Nephron (organoid): Measurements from ENCODE around the gene FARSB.

ENCODE experiments used
- H3K27ac Mint-ChIP-seq, 3 experiments: 2 replicates each; pipeline ENCODE4 v1.8.0; 2020; ENCODE audit warnings: mixed read lengths in 3 of 3, mild to moderate bottlenecking in 2 of 3, moderate library complexity in 1 of 3
- H3K27me3 Mint-ChIP-seq: 2 replicates; pipeline ENCODE4 v1.8.0; 2021; ENCODE audit warnings: low read depth, mild to moderate bottlenecking, moderate library complexity, mixed read lengths
- H3K36me3 Mint-ChIP-seq: 2 replicates; pipeline ENCODE4 v1.8.0; 2020; ENCODE audit warnings: low read depth, mixed read lengths
- H3K4me1 Mint-ChIP-seq: 2 replicates; pipeline ENCODE4 v1.8.0; 2020; ENCODE audit warnings: mixed read lengths
- H3K4me3 Mint-ChIP-seq, 3 experiments: 2 replicates each; pipeline ENCODE4 v1.8.0; 2020; ENCODE audit warnings: mild to moderate bottlenecking in 3 of 3, mixed read lengths in 3 of 3, moderate library complexity in 2 of 3
- H3K9me3 Mint-ChIP-seq: 2 replicates; pipeline ENCODE4 v1.8.0; 2020; ENCODE audit warnings: mixed read lengths
- TF ChIP-seq, protein P1 (sequence below), 3 experiments: fragments of 200-600 bp; sonication (generic); IDR thresholded peaks; one replicate each; pipeline ENCODE4 v1.5.0; 2021; ENCODE audit warnings: antibody characterized with exemption in 3 of 3; ENCODE audit not compliant: unreplicated experiment in 3 of 3

The FARSB gene

DNA sequence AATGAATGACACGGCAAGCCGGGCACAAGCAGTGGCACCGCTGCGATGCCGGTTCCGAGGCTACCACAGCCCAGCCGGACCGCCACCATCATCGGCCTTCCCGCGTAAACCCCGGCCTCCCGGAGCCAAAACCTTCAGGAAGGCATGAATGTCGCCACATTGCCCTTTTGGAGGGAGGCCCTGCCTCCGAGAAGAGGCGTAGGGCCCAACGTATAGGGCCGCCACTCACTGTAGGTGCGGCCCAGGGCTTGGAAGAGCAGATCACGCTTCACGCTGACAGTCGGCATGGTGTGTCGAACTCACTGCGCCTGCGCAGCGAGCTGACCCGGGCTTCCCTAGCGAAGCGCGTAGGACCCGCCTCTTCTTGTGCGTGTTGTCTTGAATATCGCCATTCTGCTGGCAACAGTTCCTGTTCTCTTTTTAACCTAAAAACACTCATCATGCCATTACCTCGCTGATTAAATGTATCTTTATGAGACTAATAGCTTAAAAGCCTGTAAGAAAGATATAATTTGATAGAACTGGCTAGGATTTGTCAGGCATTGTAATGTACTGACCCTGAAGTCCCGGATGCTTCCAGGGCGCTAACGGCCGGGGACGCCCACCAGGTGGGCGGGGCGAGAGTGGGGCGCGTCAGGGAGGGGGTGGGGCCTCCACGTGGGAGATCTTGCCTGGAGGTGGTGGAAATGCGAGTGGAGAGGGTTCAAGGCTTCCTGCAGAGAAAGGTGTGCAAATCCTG, at the start of gene FARSB:
TSS of gene FARSB (minus strand) at position 306 of the 739 bp plus-strand sequence. CDS start at position 287, 19 bp downstream.
- TF ChIP-seq, protein P1, sequence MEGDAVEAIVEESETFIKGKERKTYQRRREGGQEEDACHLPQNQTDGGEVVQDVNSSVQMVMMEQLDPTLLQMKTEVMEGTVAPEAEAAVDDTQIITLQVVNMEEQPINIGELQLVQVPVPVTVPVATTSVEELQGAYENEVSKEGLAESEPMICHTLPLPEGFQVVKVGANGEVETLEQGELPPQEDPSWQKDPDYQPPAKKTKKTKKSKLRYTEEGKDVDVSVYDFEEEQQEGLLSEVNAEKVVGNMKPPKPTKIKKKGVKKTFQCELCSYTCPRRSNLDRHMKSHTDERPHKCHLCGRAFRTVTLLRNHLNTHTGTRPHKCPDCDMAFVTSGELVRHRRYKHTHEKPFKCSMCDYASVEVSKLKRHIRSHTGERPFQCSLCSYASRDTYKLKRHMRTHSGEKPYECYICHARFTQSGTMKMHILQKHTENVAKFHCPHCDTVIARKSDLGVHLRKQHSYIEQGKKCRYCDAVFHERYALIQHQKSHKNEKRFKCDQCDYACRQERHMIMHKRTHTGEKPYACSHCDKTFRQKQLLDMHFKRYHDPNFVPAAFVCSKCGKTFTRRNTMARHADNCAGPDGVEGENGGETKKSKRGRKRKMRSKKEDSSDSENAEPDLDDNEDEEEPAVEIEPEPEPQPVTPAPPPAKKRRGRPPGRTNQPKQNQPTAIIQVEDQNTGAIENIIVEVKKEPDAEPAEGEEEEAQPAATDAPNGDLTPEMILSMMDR (IDR thresholded peaks at IDR 0.05; ENCODE audit: unreplicated experiment in 3 of 3) = no peak
- no peaks in the 10 kb centered on the region for H3K9me3 Mint-ChIP-seq
- H3K27me3 Mint-ChIP-seq = no peaks in the 10 kb centered on the region
- H3K4me1 Mint-ChIP-seq = peaks cover 21% of the 10 kb centered on the region
- peak within 1 kb of the TSS; percentile 100 for H3K27ac Mint-ChIP-seq
- H3K4me3 Mint-ChIP-seq = peak within 1 kb of the TSS; percentile 97 to 98 (median 98)
- no peaks in the 10 kb centered on the region for H3K36me3 Mint-ChIP-seq

DNA sequence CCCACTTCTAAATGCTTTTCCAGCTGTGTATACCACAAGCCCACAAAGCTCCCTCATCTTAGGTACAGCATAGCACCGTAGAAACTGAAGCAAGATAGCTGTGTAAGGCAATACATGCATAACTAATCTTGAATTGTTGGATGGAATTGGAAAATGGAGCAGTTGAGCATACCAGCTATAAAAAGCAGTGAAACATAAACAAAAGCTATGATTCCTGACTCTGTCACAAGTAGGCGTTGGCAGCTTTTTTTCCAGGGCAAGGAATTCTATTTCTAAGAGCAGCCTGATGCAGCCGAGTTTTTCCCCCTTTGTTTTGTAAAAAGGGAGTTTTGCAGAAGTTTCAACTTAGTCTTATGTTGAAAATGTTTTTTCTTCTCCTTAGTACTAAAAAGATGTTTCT, 48.0 kb upstream of the FARSB start:
- H3K27ac Mint-ChIP-seq = no peak overlapping the region
- no peaks in the 10 kb centered on the region for H3K9me3 Mint-ChIP-seq
- peaks cover 18% of the 10 kb centered on the region for H3K4me1 Mint-ChIP-seq
- no peaks in the 10 kb centered on the region for H3K36me3 Mint-ChIP-seq
- no peak overlapping the region for H3K4me3 Mint-ChIP-seq
- TF ChIP-seq, protein P1 (IDR thresholded peaks at IDR 0.05; ENCODE audit: unreplicated experiment in 3 of 3) = no peak
- peaks cover 4% of the 10 kb centered on the region for H3K27me3 Mint-ChIP-seq

DNA sequence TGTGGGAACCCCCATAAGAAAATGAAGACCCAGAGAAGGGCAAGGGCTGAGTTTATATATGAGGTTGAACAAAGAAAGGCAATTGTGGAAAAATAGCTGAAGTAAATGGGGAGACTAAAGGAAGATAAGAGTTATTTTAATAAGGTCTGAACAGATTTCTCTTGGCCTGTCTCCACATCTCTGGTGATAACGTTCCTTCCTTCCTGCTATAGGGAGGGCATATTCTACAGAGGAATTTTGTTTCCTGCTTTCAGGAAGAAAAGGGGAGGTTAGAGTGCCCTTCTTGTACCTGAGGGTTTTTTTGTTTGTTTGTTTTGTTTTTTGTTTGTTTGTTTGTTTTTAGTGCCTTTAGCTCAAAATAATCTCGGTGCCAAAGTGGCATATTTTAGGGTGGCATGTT, 47.2 kb upstream of the FARSB start:
- peaks cover 4% of the 10 kb centered on the region for H3K27me3 Mint-ChIP-seq
- H3K27ac Mint-ChIP-seq = peak overlapping the region in 1 of 3 experiments; percentile 7
- H3K9me3 Mint-ChIP-seq = no peaks in the 10 kb centered on the region
- no peak overlapping the region for H3K4me3 Mint-ChIP-seq
- H3K36me3 Mint-ChIP-seq = no peaks in the 10 kb centered on the region
- peaks cover 14% of the 10 kb centered on the region for H3K4me1 Mint-ChIP-seq
- TF ChIP-seq, protein P1 (IDR thresholded peaks at IDR 0.05; ENCODE audit: unreplicated experiment in 3 of 3) = no peak

DNA sequence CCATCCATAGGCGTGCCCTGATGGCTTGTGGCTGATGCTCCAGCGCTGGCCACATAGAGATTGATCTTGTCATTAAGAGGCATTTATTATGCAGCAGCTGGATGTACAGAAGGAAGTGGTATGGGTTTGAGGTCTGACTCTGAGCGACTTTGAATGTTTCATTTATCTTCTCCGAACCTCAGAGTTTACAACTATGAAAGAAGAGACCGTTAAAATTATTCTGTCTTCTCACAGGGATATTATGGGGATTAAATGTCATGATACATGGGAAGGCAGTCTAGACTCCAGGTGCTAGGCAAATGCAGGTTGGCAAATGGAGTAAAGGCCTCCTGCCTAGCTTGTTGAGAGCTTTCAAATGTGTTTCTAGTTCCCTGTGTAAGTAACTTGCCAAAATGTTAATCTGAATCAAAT, 45.8 kb upstream of the FARSB start:
- peaks cover 13% of the 10 kb centered on the region for H3K4me1 Mint-ChIP-seq
- H3K27me3 Mint-ChIP-seq = peaks cover 9% of the 10 kb centered on the region
- no peaks in the 10 kb centered on the region for H3K36me3 Mint-ChIP-seq
- TF ChIP-seq, protein P1 (IDR thresholded peaks at IDR 0.05; ENCODE audit: unreplicated experiment in 3 of 3) = no peak
- H3K4me3 Mint-ChIP-seq = no peak overlapping the region
- H3K27ac Mint-ChIP-seq = peak overlapping the region in 2 of 3 experiments; percentile 7 to 9
- no peaks in the 10 kb centered on the region for H3K9me3 Mint-ChIP-seq

DNA sequence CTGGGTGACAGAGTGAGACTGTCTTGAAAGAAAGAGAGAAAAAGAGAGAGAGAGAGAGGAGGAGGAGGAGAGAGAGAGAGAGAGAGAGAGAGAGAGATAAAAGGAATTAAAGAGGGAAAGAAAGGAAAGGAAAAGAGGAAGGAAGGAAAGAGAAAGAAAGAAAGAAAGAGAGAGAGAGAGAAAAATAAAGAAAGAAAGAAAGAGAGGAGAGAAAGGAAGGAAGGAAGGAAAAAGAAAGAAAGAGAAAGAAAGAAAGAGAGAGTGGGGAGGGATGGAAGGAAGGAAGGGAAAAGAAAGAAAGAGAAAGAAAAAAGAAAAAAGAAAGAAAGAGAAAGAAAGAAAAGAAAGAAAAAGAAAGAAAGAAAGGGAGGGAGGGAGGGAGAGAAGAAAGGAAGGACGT, 45.3 kb upstream of the FARSB start:
- peaks cover 12% of the 10 kb centered on the region for H3K27me3 Mint-ChIP-seq
- no peaks in the 10 kb centered on the region for H3K36me3 Mint-ChIP-seq
- no peaks in the 10 kb centered on the region for H3K9me3 Mint-ChIP-seq
- peaks cover 13% of the 10 kb centered on the region for H3K4me1 Mint-ChIP-seq
- no peak overlapping the region for H3K4me3 Mint-ChIP-seq
- TF ChIP-seq, protein P1 (IDR thresholded peaks at IDR 0.05; ENCODE audit: unreplicated experiment in 3 of 3) = no peak
- peak overlapping the region in 1 of 3 experiments; percentile 9 for H3K27ac Mint-ChIP-seq

DNA sequence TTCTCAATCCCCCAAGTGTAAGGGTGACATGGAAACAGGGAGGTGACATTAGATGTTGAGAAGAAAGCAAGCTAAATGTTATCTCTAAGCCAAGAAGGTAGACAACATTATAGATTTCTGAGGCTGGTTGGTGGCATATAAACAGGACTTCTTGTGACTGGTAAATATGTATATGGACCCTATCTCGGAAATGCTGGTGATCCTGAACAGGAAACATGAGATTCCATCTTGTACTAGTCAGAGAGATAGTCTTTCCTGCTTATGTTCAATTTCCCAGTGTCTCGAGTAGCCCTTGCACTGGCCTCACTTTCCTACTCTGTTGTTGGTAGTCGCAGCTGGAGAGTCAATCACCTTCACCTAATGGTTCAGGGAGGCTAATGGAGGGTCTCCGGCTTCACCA, 42.4 kb upstream of the FARSB start:
- H3K4me3 Mint-ChIP-seq = no peak overlapping the region
- no peak overlapping the region for H3K27ac Mint-ChIP-seq

More for the DNA sequence above, 42.4 kb upstream of the FARSB start:
- H3K9me3 Mint-ChIP-seq = no peaks in the 10 kb centered on the region
- peaks cover 12% of the 10 kb centered on the region for H3K27me3 Mint-ChIP-seq
- H3K4me1 Mint-ChIP-seq = peaks cover 8% of the 10 kb centered on the region
- H3K36me3 Mint-ChIP-seq = no peaks in the 10 kb centered on the region
- TF ChIP-seq, protein P1 (IDR thresholded peaks at IDR 0.05; ENCODE audit: unreplicated experiment in 3 of 3) = no peak
